NCI-H2227 treated with DMSO at 0.1 percent for 48 hours (cell line): Measurements from ENCODE around the gene ARHGEF37.

Experiments
- DNase-seq: peaks from one replicate; lab custom pipeline; 2025; lab: John Stamatoyannopoulos, UW

ARHGEF37 gene

DNA sequence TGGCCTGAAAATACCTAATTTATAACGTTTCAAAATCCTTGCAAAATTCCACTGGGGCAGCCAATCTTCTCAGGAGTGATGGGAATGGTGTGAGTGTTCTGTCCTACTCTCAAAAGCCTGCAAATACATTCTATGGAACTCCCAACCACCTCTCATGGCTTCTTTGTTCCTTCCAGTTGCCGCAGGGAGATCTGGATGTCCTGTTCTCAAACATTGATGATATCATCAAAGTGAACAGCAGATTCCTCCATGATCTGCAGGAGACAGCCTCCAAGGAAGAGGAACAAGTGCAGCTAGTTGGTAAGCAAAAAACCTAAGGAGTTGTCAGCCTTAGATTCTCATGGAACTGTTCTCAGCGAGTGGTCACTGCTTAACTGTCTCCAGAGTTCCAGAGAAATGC, 19.6 kb downstream of the ARHGEF37 start:
- no peak for DNase-seq

DNA sequence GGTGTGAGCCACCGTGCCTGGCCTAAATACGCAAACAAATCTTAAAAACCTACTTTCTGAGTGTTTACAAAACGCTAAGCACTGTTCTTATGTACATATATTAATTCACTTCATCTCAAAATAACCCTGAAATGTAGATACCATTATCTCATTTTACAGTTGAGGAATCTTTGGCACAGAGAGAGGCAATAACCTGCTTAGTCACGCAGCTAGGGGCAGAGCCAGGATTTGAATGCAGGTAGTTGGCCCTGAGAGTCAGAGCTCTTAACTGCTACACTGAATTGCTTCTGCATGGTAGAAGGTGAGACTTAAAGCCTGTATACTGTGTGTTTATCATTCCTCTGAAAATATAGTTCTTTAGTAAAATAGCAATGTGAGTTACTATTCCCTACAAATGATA, 21.9 kb downstream of the ARHGEF37 start:
- no peak for DNase-seq

- DNase-seq: no peak
Observed at GRCh38 chr5:149603920-149604319, 22.6 kb downstream of the ARHGEF37 start.

- DNase-seq: no peak
Observed at GRCh38 chr5:149604321-149604720, 23.0 kb downstream of the ARHGEF37 start.

DNA sequence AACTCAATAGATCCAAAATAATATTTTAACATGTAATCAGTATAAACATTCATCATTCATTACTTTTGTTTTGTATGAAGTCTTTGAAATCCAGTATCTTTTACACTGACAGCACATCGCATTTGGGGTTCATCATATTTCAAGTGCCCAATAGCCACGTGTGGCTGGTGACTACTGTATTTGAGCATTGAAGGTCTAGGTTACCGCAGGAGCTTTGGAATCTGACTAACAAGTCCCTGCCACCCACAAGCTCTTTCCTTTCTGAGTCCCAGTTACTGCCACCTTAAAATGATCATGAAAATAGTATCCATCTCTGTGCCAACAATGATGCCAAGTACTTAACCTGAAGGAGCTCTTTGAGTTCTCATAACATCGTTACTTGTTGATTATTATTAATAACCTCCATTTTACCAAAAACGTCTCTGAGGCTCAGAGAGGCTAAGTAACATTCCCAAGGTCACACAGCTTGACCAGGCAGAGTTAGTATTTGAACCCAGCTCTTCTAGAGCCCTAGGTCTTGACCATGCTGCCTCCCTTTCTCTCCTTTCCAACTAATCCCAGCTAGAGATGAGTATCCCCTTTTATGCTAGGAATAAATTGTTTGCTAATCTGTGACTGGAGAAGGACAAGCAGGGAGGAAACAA, 24.2 kb downstream of the ARHGEF37 start:
- DNase-seq: no peak

DNA sequence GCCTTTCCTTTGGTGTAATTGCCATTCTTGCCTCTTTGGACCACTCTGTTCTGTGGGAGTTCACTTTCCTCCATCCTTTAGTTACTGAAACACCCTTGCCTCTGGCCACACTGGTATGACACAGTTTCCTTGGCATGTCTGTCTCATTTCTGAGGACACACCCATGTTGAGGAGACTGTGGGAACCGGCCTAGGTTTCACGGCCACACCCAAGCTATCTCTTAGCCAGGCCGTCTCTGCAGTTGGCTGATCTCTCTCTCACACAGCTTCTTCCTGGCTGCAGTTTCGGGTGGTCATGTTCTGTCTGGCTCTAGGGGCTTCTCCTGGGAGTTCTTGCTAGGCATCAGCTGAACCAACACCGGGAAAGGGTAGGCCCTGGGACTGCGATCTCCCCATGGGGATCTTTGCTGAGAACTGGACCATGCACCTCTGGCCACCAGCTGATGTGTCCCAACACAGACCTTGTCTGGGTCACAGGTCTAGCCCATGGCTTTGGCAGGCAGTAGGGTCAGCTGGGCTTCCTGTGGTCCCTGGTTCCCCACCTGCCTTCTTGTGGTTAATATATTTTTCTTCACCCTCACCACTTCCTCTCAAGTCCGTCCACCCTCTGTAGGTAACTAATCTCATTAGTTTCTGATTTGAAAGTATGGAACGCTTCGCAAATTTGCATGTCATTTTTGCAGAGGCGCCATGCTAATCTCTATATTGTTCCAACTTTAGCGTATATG, 24.9 kb downstream of the ARHGEF37 start:
- no peak for DNase-seq

- DNase-seq: no peak
Observed at GRCh38 chr5:149608936-149609545, 27.7 kb downstream of the ARHGEF37 start.

DNA sequence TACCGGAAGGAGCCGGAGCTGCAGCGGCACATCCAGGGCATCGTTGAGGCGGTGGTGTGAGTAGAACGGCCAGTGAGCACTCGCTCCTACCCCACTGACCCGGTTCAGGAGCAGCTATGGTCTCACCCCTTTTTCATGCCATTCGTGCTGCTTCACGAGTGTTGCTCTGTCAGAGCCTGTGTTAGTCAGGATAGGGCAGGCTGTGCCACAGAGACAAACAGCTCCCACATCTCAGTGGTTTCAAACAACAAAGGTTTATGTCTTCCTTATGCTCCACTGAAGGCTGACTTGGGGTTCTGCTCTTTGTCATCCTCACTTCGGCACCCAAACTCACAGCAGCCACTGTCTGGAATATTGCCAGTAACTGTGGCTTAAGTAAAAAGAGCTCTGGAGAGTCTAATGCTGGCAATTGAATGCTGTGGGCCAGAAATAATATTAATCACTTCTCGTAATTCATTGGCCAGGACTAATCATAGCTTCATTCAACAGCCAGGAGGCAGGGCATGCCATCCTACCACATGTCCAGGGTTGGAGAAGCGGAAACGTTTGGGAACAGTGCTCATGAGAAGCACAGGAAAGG, 28.4 kb downstream of the ARHGEF37 start:
- no peak for DNase-seq

GRCh38 chr5:149610589-149611255, 29.4 kb downstream of the ARHGEF37 start:
- DNase-seq: no peak

DNA sequence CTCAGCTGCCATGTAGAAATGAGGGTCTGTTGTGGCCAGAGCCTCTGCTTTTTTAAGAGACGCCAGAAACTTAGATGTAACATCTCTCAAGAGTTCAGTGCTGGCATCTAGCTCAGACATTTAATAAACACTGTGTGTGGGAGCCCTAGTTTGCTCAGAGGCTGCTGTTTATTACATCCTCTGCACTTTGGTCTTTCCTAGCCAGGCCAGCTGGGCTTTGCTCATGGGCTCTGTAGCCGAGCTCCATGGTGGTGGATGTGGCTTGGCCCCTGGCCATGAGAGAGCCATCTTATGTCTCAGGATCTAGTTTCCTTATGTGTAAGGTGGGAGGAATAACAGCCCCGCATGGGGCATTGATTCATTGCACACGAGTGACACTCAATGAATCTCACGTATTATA, 30.0 kb downstream of the ARHGEF37 start:
- DNase-seq: no peak

DNA sequence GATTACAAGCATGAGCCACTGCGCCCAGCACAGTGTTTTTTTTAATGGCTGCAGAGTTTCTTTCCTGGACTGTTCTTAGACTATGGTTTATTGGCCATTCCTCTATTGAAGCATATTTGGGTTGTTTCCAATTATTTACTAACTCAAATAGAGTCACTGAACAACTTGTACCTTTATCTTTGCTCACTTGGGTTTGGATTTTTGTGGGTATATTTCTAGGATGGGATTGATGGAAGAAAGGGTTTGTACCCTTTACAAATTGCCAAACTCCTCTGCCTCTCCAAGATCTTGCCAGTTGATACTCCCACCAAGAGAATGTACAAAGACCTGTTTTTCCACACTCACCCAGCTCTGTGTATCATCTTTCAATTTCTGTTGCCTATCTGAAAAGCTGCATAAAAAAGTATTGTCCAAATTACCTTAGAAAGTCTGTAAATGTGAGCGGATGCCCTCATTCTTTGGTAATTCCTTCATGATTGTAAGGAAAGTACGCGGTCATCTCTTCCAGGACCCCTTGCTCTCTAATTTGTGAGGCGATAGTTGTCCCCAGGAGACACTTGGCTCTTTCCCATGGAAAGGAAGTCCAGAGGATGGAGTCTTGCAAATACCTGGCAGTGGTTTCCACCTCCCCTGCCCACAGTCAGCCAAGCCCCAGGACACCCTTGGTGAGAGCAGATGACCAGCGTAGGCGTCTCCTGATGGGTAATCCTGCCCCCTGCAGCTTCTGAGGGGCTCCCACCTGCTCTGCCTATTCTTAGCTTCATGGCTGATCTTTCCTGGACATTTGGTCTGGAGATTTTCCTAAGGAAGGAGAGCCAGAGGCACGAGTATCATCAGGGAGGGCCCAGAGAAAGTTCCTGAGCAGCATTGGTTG, 33.0 kb downstream of the ARHGEF37 start:
- DNase-seq: no peak

DNA sequence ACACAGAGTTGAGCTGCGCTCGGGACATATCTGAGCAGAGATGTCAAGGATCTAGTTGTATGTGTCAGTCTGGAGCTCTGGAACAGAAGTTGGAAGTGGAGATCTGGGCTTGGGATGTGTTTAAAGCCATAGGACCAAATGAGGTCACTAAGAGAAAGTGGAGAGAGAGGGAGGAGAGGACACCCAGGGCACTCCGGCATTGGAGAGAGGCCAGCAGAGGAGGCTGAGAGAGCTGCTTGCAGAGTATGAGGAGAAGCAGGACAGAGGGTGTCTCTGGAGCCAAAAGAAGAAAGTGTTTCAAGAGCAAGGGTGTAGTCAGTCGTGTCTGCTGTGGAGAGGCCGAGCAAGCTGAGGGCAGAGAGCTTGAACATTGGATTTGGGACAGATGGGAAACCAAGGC, 34.7 kb downstream of the ARHGEF37 start:
- no peak for DNase-seq

DNA sequence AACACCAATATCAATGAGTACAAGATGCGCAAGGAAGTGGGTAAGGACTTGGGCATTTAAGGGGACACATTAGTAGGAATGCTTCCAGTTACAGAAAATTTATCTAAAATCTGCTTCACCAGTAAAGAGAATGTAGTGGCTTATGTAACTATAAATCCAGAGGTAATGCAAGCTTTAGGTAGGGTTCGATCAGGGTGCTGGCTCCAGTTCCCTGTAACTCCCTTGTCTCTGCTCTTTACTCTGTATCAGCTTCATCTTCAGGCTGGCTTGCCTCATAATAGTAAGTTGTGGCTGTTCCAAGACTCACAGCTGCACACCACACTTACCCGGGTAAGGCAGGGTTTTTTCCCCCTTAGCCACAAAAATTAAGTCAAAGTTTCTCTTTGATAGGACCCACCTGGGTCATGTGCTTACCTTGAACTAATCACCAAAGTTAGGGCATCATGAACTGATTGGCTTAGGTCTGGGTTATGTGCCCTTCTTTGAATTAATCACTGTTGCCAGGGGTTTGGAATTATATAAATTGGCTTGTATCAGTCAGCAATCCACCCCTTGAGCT, 35.5 kb downstream of the ARHGEF37 start:
- no peak for DNase-seq

DNA sequence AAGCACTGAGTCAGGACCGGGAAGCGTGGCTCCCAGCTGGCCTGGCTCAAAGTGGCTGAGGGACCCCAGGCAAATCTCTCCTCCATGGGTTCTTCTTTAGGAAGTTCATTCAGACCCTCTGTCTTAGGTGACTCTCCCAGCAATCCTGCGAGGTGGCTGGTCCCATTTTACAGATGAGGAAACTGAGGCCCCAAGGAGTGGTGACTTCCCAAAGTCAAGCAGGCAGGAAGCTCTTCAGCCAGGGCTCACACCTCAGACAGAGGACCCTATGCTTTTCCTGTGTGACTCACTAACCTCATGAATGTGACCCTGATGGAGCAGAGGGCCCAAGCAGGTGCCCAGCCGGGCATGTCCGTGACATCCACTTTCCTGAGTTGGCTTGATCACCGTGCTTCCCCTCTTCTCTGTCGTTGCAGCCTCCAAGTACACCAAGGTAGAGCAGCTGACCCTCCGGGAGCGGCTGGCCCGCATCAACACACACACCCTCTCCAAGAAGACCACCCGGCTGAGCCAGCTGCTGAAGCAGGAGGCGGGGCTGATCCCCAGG, 36.5 kb downstream of the ARHGEF37 start:
- DNase-seq: no peak

DNA sequence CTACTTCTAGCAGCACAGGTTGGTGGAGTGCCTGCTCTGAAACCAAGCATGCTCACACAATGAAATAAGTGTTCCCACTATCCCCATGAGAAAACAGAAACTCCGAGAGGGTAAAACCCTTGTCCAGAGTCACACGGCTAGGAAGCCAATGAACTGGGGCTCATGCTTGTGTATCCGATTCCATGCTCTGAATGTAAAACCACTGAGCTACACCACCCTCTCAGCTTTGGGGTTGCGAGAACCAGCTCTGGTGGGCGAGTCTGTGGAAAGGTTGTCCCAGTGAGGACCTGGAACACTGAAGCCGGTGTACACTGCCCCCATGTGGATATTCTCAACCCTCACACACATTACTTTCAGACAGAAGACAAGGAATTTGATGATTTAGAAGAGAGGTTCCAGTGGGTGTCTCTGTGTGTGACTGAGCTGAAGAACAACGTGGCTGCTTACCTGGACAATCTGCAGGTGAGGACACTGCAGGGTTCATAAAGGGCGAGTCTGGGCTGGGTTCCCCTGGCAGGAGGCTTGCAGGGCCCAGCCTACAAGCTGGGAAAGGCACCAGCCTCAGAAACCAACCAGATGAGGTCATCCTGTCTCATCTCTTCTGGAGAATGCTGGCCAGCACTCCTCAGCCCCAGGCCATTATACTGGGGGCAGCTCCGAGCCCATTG, 37.4 kb downstream of the ARHGEF37 start:
- DNase-seq: peak; percentile 46

GRCh38 chr5:149621415-149622098, 40.3 kb downstream of the ARHGEF37 start:
- no peak for DNase-seq

DNA sequence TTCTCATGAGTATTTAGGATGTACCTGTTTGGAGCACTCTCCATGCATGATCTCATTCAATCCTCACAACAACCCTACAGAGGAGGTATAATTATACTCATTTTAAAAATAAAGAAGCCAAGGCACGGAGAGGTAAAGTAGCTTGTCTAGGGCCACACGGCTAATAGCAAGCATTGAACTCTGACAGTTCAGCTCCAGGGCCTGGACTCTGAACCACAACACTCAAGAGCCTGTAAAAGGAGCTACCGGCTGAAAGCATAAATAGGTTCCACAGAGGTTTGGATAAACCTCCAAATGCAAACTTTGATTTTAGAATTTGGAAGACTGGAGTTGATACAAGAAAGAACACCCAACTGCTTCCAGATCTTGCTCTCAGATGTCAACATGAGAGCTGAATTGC, 41.2 kb downstream of the ARHGEF37 start:
- no peak for DNase-seq

- no peak for DNase-seq
Observed at GRCh38 chr5:149623473-149623872, 42.2 kb downstream of the ARHGEF37 start.

DNA sequence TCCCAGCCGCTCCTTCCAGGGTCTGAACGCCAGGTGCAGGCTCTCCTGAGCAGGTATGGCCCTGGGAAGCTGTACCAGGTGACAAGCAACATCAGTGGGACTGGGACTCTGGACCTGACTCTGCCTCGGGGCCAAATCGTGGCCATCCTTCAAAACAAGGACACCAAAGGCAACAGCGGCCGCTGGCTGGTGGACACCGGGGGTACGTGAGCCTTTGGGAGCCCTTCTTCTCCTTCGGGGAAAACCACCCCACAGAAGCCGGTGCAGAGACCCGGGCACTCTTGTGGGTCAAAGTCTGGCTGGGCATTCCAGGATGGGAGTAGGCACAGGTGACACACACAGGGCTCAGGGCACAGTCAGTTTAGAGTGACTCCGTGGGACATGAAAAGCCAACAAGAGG, 45.8 kb downstream of the ARHGEF37 start:
- DNase-seq: no peak

DNA sequence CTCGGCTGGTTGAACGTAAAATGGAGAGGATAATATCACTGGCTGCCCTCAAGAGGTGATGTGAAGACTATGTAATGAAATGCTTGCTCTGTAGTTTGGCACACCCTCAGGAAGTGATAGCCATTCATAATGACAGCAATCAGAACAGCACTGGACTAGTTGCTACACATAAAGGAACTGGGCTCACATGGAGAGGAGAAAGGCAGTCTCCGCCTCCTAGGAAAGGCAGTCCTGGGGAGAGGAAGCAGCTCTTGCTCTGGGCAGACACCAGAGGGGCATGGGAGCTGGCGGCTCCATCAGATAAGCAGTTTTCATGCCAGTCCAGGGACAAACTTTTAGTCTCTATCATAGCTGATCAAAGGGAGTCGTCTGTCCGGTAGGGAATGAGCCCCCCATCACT, 46.9 kb downstream of the ARHGEF37 start:
- DNase-seq: peak; percentile 72
